Lung (tissue), 11 donors: Measurements from ENCODE around the gene KRABD2.

Experiments
- ATAC-seq: fragments of 200-7000 bp; cut with Tn5 transposase; one replicate; pipeline ENCODE4 v1.9.1; 2020; ENCODE audit warnings: moderate number of reproducible peaks; ENCODE audit not compliant: insufficient read depth, low FRiP score
- DNase-seq, 3 donors: peaks; one replicate each; pipeline ENCODE4 v3.0.0-alpha.2; 2013 to 2017
- H3K27ac ChIP-seq, 2 donors: one replicate each; pipeline ENCODE4 v1.5.1; 2013; ENCODE audit warnings: mild to moderate bottlenecking in 2 of 2, moderate library complexity in 2 of 2, control low read depth in 1 of 2, inconsistent platforms in 1 of 2, low read depth in 1 of 2, low read length in 1 of 2
- H3K27me3 ChIP-seq, 3 donors: one replicate each; pipeline ENCODE4 v1.5.1; 2013; ENCODE audit warnings: low read length in 2 of 3; ENCODE audit not compliant: control insufficient read depth in 3 of 3, insufficient read depth in 3 of 3
- H3K36me3 ChIP-seq, 4 donors: one replicate each; pipeline ENCODE4 v1.5.1; 2013; ENCODE audit warnings: low read length in 4 of 4, mild to moderate bottlenecking in 1 of 4, moderate library complexity in 1 of 4; ENCODE audit not compliant: control insufficient read depth in 4 of 4, insufficient read depth in 4 of 4
- H3K4me1 ChIP-seq, 5 donors: one replicate each; pipeline ENCODE4 v1.5.1; 2013; ENCODE audit warnings: low read length in 5 of 5, mild to moderate bottlenecking in 2 of 5, moderate library complexity in 1 of 5; ENCODE audit not compliant: control insufficient read depth in 5 of 5, insufficient read depth in 5 of 5
- H3K4me3 ChIP-seq: one replicate; pipeline ENCODE4 v1.5.1; 2013; ENCODE audit warnings: mild to moderate bottlenecking, control low read depth, moderate library complexity
- H3K9ac ChIP-seq, 2 donors: one replicate each; pipeline ENCODE4 v1.5.1; 2013; ENCODE audit warnings: low read length in 2 of 2, control low read depth in 1 of 2; ENCODE audit not compliant: insufficient read depth in 1 of 2
- H3K9me3 ChIP-seq, 4 donors: one replicate each; pipeline ENCODE4 v1.5.1; 2013; ENCODE audit warnings: low read length in 3 of 4, mild to moderate bottlenecking in 1 of 4, moderate library complexity in 1 of 4; ENCODE audit not compliant: control insufficient read depth in 4 of 4, insufficient read depth in 3 of 4
- WGBS, 2 donors: extraction: QIAGEN DNeasy Blood & Tissue Kit; methylation state at CpG; one replicate each; pipeline ENCODE4 v1.1.7; 2013; 5-methylcytosine and 5-hydroxymethylcytosine counted together
- TF ChIP-seq, protein P1 (sequence below): IDR thresholded peaks from 2 replicates; pipeline ENCODE4 v1.5.1; 2012; ENCODE audit warnings: mild to moderate bottlenecking; ENCODE audit errors: control extremely low read depth, extremely low read depth
- donor health status: control.
- donor health status: control.
- donor health status: Bipolar disorder and iron deficiency.
- donor health status: healthy.
- donor health status: DM: yes; HTN: yes; CAD: no.

The KRABD2 gene

DNA sequence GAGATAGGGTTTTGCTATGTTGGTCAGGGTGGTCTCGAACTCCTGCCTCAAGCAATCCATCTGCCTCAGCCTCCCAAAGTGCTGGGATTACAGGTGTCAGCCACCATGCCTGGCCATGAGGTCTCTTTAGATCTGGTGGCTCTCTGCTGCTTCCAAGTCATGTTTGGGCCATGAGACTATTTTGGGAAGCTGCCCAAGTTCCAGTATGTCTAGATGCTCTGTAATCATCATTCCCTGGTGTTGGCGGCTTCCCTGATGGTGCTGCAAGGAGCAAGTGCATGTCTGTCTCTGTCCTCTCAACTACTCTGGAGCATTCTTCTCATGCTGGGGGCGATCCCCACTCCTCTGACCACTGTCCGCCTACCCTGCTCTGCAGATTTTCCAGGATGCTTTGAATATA is 43.2 kb downstream of the KRABD2 start:
- Histone ChIP-seq H3K27me3 (no peaks in the 10 kb centered on the region), H3K9me3 (peaks cover 0 to 3% (median 0%) of the 10 kb centered on the region in 4 donors), H3K27ac (no peak overlapping the region), H3K4me3 (no peak overlapping the region), H3K4me1 (peaks cover 0 to 4% (median 0%) of the 10 kb centered on the region in 5 donors), H3K36me3 (no peaks in the 10 kb centered on the region), H3K9ac (no peak overlapping the region)
- ATAC-seq: no peak
- TF ChIP-seq, protein P1, sequence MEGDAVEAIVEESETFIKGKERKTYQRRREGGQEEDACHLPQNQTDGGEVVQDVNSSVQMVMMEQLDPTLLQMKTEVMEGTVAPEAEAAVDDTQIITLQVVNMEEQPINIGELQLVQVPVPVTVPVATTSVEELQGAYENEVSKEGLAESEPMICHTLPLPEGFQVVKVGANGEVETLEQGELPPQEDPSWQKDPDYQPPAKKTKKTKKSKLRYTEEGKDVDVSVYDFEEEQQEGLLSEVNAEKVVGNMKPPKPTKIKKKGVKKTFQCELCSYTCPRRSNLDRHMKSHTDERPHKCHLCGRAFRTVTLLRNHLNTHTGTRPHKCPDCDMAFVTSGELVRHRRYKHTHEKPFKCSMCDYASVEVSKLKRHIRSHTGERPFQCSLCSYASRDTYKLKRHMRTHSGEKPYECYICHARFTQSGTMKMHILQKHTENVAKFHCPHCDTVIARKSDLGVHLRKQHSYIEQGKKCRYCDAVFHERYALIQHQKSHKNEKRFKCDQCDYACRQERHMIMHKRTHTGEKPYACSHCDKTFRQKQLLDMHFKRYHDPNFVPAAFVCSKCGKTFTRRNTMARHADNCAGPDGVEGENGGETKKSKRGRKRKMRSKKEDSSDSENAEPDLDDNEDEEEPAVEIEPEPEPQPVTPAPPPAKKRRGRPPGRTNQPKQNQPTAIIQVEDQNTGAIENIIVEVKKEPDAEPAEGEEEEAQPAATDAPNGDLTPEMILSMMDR: no peak
- no peak for DNase-seq
- 95 to 96% methylated on average over 4 of the region's 4 CpGs for WGBS, 2 donors

DNA sequence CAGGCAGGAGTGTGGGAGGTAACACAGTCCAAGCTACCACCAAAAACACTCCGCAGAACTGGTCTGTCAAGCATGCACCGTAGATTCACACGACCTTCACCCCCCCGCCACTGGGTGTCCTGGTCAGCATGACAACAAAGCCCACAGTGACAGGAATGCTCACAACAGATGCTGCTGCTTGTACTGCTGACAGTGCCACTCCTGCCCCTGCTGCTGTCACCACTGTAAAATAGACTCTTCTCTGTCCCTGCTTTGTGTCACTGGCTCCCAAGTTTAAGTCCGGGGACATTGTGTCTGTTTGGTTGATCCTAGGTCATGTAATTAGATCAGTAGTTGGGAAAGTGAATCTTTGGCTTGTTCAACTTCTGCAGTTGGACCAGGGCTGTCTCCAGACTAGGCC is 43.8 kb downstream of the KRABD2 start:
- H3K4me1 ChIP-seq: peaks cover 0 to 4% (median 0%) of the 10 kb centered on the region in 5 donors
- H3K27ac ChIP-seq: no peak overlapping the region
- H3K9me3 ChIP-seq: peaks cover 0 to 3% (median 0%) of the 10 kb centered on the region in 4 donors
- no peak overlapping the region for H3K9ac ChIP-seq
- DNase-seq: no peak
- H3K27me3 ChIP-seq: no peaks in the 10 kb centered on the region
- no peaks in the 10 kb centered on the region for H3K36me3 ChIP-seq
- 52 to 76% methylated on average over 5 of the region's 5 CpGs for WGBS, 2 donors
- ATAC-seq: no peak
- no peak overlapping the region for H3K4me3 ChIP-seq
- TF ChIP-seq, protein P1: no peak

GRCh38 chr17:8332128-8332527 is 44.4 kb downstream of the KRABD2 start:
- TF ChIP-seq, protein P1: no peak
- Histone ChIP-seq H3K27ac (peak overlapping the region in 1 of 2 donors; percentile 14), H3K4me1 (peaks cover 0 to 9% (median 3%) of the 10 kb centered on the region in 5 donors), H3K4me3 (no peak overlapping the region), H3K36me3 (no peaks in the 10 kb centered on the region), H3K9me3 (peaks cover 0 to 3% (median 0%) of the 10 kb centered on the region in 4 donors), H3K27me3 (no peaks in the 10 kb centered on the region), H3K9ac (no peak overlapping the region)
- DNase-seq (no peak), ATAC-seq (no peak)
- 88 to 97% methylated on average over 2 of the region's 2 CpGs for WGBS, 2 donors

DNA sequence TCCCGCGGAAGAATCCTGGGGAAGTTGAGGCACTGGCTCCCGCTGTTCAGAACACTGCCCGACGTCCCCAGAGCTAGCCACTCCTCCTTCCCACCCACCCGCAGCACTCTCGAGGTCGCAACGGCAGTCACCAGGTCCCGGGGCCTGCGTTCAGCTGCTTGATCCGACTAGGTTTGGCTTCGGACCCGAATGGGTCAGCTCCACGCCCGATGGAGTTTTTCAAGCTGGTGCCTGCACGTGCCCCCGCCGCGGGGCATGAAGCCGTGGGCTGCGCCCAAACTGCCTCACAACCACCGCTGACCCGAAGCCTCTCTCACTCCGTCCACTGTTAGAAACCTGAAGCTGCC is 49.2 kb downstream of the KRABD2 start:
- ATAC-seq (no peak), DNase-seq (no peak)
- Histone ChIP-seq H3K36me3 (no peaks in the 10 kb centered on the region), H3K27ac (peak overlapping the region; percentile 54 to 77), H3K4me1 (peaks cover 0 to 9% (median 5%) of the 10 kb centered on the region in 5 donors), H3K27me3 (no peaks in the 10 kb centered on the region), H3K9me3 (peaks cover 0 to 3% (median 0%) of the 10 kb centered on the region in 4 donors), H3K4me3 (peak overlapping the region; percentile 39), H3K9ac (peak overlapping the region; percentile 46 to 55)
- TF ChIP-seq, protein P1: no peak
- 13 to 14% methylated on average over 25 of the region's 25 CpGs for WGBS, 2 donors
